Endodermal cell (in vitro differentiated cells): ENCODE measurements around the gene RGS3. TPM values are rescaled to one million over a fixed set of nuclear protein-coding genes. Genes with fewer than 3 reads are reported as not detected.

Experiments
- DNase-seq: peaks from one replicate; pipeline ENCODE4 v3.0.0-alpha.2; 2017
- H3K27ac ChIP-seq: 2 replicates; pipeline ENCODE4 v1.5.1; 2013; ENCODE audit warnings: mild to moderate bottlenecking, low read depth, low read length, moderate library complexity
- H3K27me3 ChIP-seq: 2 replicates; pipeline ENCODE4 v1.6.1; 2013; ENCODE audit warnings: mild to moderate bottlenecking, low read length, moderate library complexity; ENCODE audit not compliant: insufficient read depth, control insufficient read depth, poor library complexity, severe bottlenecking
- H3K36me3 ChIP-seq: 2 replicates; pipeline ENCODE4 v1.7.0; 2013; ENCODE audit warnings: mild to moderate bottlenecking, low read length, moderate library complexity; ENCODE audit not compliant: control insufficient read depth, insufficient read depth
- H3K4me1 ChIP-seq: one replicate; pipeline ENCODE4 v1.7.0; 2013; ENCODE audit warnings: low read length; ENCODE audit not compliant: control insufficient read depth, insufficient read depth
- H3K4me3 ChIP-seq: 2 replicates; pipeline ENCODE4 v1.5.1; 2013; ENCODE audit warnings: mild to moderate bottlenecking, low read length, moderate library complexity
- H3K9ac ChIP-seq: 2 replicates; pipeline ENCODE4 v1.6.1; 2013; ENCODE audit warnings: mild to moderate bottlenecking, low read length, moderate library complexity; ENCODE audit not compliant: poor library complexity, severe bottlenecking; ENCODE audit errors: extremely low read depth
- H3K9me3 ChIP-seq: 2 replicates; pipeline ENCODE4 v1.6.1; 2013; ENCODE audit warnings: mild to moderate bottlenecking, low read length, moderate library complexity; ENCODE audit not compliant: control insufficient read depth
- H3K27ac Mint-ChIP-seq: 2 replicates; pipeline ENCODE4 v1.8.0; 2020; ENCODE audit warnings: mixed read lengths
- H3K27me3 Mint-ChIP-seq: 2 replicates; pipeline ENCODE4 v1.8.0; 2021; ENCODE audit warnings: mild to moderate bottlenecking, mixed read lengths; ENCODE audit not compliant: insufficient read depth
- H3K36me3 Mint-ChIP-seq: 2 replicates; pipeline ENCODE4 v1.8.0; 2020; ENCODE audit warnings: low read depth, mixed read lengths
- H3K4me1 Mint-ChIP-seq: 2 replicates; pipeline ENCODE4 v1.8.0; 2020; ENCODE audit warnings: mixed read lengths
- H3K4me3 Mint-ChIP-seq: 2 replicates; pipeline ENCODE4 v1.8.0; 2020; ENCODE audit warnings: mild to moderate bottlenecking, moderate library complexity, mixed read lengths
- H3K9me3 Mint-ChIP-seq: 2 replicates; pipeline ENCODE4 v1.8.0; 2020; ENCODE audit warnings: mild to moderate bottlenecking, mixed read lengths
- WGBS, 2 experiments: methylation state at CpG; one replicate each; pipeline versions ENCODE4 v1.1.5 to v1.1.7; 2013; ENCODE audit warnings: missing lambda C conversion rate in 2 of 2, mixed read lengths in 1 of 2; ENCODE audit not compliant: insufficient coverage in 1 of 2, insufficient read length in 1 of 2; 5-methylcytosine and 5-hydroxymethylcytosine counted together
- total RNA-seq, 2 donors: library from RNA; stranded (reverse); fragmentation: NEBNext Ultra II Directional in 1 of 2; extraction: Animal tissue kit (Norgen Biotek cat#: 25700) in 1 of 2; gene quantifications; 2 replicates in 1 of 2; 3 replicates in 1 of 2; pipeline ENCODE4 v1.2.1, GENCODE V29; 2021
- TF ChIP-seq, protein P1 (sequence below): fragments of 200-600 bp; sonication (generic); conservative IDR thresholded peaks from 2 replicates; pipeline ENCODE4 v1.5.0; 2021; ENCODE audit warnings: antibody characterized with exemption, mild to moderate bottlenecking

Gene RGS3
- total RNA-seq, 2 donors from 2014 or later, result 20.7 to 40.3 TPM

DNA sequence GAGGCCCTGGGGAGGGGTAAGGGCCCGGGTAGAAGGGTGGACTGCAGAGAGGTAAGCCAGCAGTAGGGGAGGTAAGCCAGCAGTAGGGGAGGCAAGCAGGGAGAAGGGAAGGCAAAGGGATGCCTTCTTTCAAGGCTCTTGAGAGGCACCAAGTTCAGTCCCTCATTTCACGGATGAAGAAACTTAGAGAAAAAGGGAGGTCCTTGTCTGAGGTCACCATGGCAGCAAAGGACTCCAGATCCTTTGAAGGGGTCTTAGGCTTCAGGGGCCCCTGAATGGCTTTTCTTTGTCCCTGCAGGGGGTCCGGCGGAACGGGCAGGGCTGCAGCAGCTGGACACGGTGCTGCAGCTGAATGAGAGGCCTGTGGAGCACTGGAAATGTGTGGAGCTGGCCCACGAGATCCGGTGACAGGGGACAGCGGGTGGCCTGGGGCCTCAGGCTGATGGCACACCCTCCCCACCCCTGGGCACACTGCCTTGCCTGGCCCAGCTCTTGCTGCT is 42.6 kb downstream of the RGS3 start:
- Histone ChIP-seq H3K27ac (peak overlapping the region; percentile 85), H3K4me1 (no peaks in the 10 kb centered on the region), H3K36me3 (no peaks in the 10 kb centered on the region), H3K27me3 (no peaks in the 10 kb centered on the region), H3K9ac (no peak overlapping the region), H3K9me3 (no peaks in the 10 kb centered on the region), H3K4me3 (no peak overlapping the region)
- H3K9me3 Mint-ChIP-seq, result no peaks in the 10 kb centered on the region
- TF ChIP-seq, protein P1, sequence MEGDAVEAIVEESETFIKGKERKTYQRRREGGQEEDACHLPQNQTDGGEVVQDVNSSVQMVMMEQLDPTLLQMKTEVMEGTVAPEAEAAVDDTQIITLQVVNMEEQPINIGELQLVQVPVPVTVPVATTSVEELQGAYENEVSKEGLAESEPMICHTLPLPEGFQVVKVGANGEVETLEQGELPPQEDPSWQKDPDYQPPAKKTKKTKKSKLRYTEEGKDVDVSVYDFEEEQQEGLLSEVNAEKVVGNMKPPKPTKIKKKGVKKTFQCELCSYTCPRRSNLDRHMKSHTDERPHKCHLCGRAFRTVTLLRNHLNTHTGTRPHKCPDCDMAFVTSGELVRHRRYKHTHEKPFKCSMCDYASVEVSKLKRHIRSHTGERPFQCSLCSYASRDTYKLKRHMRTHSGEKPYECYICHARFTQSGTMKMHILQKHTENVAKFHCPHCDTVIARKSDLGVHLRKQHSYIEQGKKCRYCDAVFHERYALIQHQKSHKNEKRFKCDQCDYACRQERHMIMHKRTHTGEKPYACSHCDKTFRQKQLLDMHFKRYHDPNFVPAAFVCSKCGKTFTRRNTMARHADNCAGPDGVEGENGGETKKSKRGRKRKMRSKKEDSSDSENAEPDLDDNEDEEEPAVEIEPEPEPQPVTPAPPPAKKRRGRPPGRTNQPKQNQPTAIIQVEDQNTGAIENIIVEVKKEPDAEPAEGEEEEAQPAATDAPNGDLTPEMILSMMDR, result no peak
- H3K4me3 Mint-ChIP-seq, result no peak overlapping the region
- H3K27me3 Mint-ChIP-seq, result no peaks in the 10 kb centered on the region
- H3K27ac Mint-ChIP-seq, result no peak overlapping the region
- WGBS, 2 experiments, result 50 to 60% methylated on average over 1 to 9 of the region's 9 CpGs
- no peak for DNase-seq
- peaks cover 32% of the 10 kb centered on the region for H3K4me1 Mint-ChIP-seq
- no peaks in the 10 kb centered on the region for H3K36me3 Mint-ChIP-seq

- no peaks in the 10 kb centered on the region for H3K27me3 ChIP-seq
- 95 to 100% methylated on average over 9 to 19 of the region's 19 CpGs for WGBS, 2 experiments
- no peak overlapping the region for H3K27ac ChIP-seq
- no peak overlapping the region for H3K4me3 Mint-ChIP-seq
- H3K9me3 ChIP-seq, result no peaks in the 10 kb centered on the region
- H3K4me1 Mint-ChIP-seq, result peaks cover 28% of the 10 kb centered on the region
- no peak overlapping the region for H3K9ac ChIP-seq
- no peak overlapping the region for H3K27ac Mint-ChIP-seq
- no peak overlapping the region for H3K4me3 ChIP-seq
- H3K36me3 Mint-ChIP-seq, result no peaks in the 10 kb centered on the region
- no peaks in the 10 kb centered on the region for H3K27me3 Mint-ChIP-seq
- peaks cover under 1% of the 10 kb centered on the region for H3K4me1 ChIP-seq
- no peaks in the 10 kb centered on the region for H3K36me3 ChIP-seq
- TF ChIP-seq, protein P1, result no peak
- no peak for DNase-seq
- H3K9me3 Mint-ChIP-seq, result no peaks in the 10 kb centered on the region
Observed at GRCh38 chr9:113507256-113507655, 43.7 kb downstream of the RGS3 start.

GRCh38 chr9:113508111-113508749 is 44.7 kb downstream of the RGS3 start:
- Mint-ChIP-seq H3K27ac (no peak overlapping the region), H3K4me1 (peaks cover 30% of the 10 kb centered on the region), H3K4me3 (no peak overlapping the region), H3K27me3 (no peaks in the 10 kb centered on the region), H3K9me3 (no peaks in the 10 kb centered on the region), H3K36me3 (no peaks in the 10 kb centered on the region)
- Histone ChIP-seq H3K9me3 (no peaks in the 10 kb centered on the region), H3K4me1 (peaks cover 3% of the 10 kb centered on the region), H3K27ac (no peak overlapping the region), H3K36me3 (no peaks in the 10 kb centered on the region), H3K27me3 (no peaks in the 10 kb centered on the region), H3K4me3 (no peak overlapping the region), H3K9ac (no peak overlapping the region)
- WGBS, 2 experiments, result 93 to 95% methylated on average over 8 to 10 of the region's 10 CpGs
- TF ChIP-seq, protein P1, result peak; percentile 50
- peak; percentile 70 for DNase-seq
